Measurements from ENCODE around the gene ENAH. TPM values are rescaled to one million over a fixed set of nuclear protein-coding genes. Genes with fewer than 3 reads are reported as not detected.
A peak's percentile ranks its signal among the peaks of the same experiment; 100 is the strongest.

The ENAH gene
- total and polyA plus RNA-seq, 9 of the 15 experiments (the other 6 are each of a cell fraction or from before 2014, with no cell fraction given) = 0.03 to 1.2 (median 0.15) TPM

GRCh38 chr1:225474986-225475820 is 177.7 kb downstream of the ENAH start (continued):
- TF ChIP-seq MAZ (CRISPR knock-in tag; conservative IDR thresholded peaks at IDR 0.05 in 1 of 2, IDR thresholded peaks at IDR 0.05 in 1 of 2) = peak; percentile 66 to 80; a peak in 3 of 4 replicates
- no peak for TF ChIP-seq ZC3H4 (CRISPR knock-in tag; IDR thresholded peaks at IDR 0.05; ENCODE audit: borderline replicate concordance)
- TF ChIP-seq PHB (CRISPR knock-in tag; IDR thresholded peaks at IDR 0.05) = no peak
- TF ChIP-seq WHSC1 (IDR thresholded peaks at IDR 0.05; ENCODE audit: low read length) = no peak
- 0 out of 2 replicates have a peak, but pooled peaks have one; percentile 27 for TF ChIP-seq RERE (CRISPR knock-in tag; IDR thresholded peaks at IDR 0.05; ENCODE audit: borderline replicate concordance)
- no peak for TF ChIP-seq CREB1 (IDR thresholded peaks at IDR 0.05)
- no peak; the same call in 1 of the 2 replicates for TF ChIP-seq CREB1 (CRISPR knock-in tag; IDR thresholded peaks at IDR 0.05)
- no peak for TF ChIP-seq PURB (CRISPR knock-in tag; IDR thresholded peaks at IDR 0.05; ENCODE audit: low read depth)
- TF ChIP-seq HDAC6 (IDR thresholded peaks at IDR 0.05; ENCODE audit: low read depth, low read length) = no peak
- no peak for TF ChIP-seq ZNF586 (CRISPR knock-in tag; conservative IDR thresholded peaks at IDR 0.05)
- TF ChIP-seq, protein P1, sequence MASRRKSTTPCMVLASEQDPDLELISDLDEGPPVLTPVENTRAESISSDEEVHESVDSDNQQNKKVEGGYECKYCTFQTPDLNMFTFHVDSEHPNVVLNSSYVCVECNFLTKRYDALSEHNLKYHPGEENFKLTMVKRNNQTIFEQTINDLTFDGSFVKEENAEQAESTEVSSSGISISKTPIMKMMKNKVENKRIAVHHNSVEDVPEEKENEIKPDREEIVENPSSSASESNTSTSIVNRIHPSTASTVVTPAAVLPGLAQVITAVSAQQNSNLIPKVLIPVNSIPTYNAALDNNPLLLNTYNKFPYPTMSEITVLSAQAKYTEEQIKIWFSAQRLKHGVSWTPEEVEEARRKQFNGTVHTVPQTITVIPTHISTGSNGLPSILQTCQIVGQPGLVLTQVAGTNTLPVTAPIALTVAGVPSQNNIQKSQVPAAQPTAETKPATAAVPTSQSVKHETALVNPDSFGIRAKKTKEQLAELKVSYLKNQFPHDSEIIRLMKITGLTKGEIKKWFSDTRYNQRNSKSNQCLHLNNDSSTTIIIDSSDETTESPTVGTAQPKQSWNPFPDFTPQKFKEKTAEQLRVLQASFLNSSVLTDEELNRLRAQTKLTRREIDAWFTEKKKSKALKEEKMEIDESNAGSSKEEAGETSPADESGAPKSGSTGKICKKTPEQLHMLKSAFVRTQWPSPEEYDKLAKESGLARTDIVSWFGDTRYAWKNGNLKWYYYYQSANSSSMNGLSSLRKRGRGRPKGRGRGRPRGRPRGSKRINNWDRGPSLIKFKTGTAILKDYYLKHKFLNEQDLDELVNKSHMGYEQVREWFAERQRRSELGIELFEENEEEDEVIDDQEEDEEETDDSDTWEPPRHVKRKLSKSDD (conservative IDR thresholded peaks at IDR 0.05; ENCODE audit: low read length) = peak; percentile 72; the same call in 1 of the 2 replicates
- TF ChIP-seq HDAC2 (IDR thresholded peaks at IDR 0.05) = no peak
- no peak for TF ChIP-seq HOXB6 (CRISPR knock-in tag; IDR thresholded peaks at IDR 0.05; ENCODE audit: borderline replicate concordance)
- peak; percentile 94 for TF ChIP-seq CTCFL (IDR thresholded peaks at IDR 0.05; ENCODE audit: borderline replicate concordance, insufficient read depth, low read depth, low read length, poor library complexity, severe bottlenecking)
- no peak for TF ChIP-seq MED1 (CRISPR knock-in tag; IDR thresholded peaks at IDR 0.05; ENCODE audit: borderline replicate concordance)
- TF ChIP-seq PRPF4 (IDR thresholded peaks at IDR 0.05; ENCODE audit: insufficient read depth, low read depth, low read length, poor library complexity, severe bottlenecking) = no peak
